Body of pancreas (tissue), 4 donors: ENCODE measurements around the gene SIGLEC12. TPM values are rescaled to one million over a fixed set of nuclear protein-coding genes. Genes with fewer than 3 reads are reported as not detected.

Experiments
- ATAC-seq: fragments of 150-250 bp; one replicate; pipeline ENCODE4 v1.9.1; 2016
- DNase-seq, 4 donors: peaks; one replicate each; pipeline ENCODE4 v3.0.0-alpha.2; 2019
- H3K27ac ChIP-seq, 4 donors: fragments of 200-600 bp; sonication (generic); 1 replicate in 3 of 4; 2 replicates in 1 of 4; pipeline versions ENCODE4 v1.5.1 to v1.6.1; 2016 to 2019; ENCODE audit warnings: mild to moderate bottlenecking in 1 of 4, mixed read lengths in 1 of 4, moderate library complexity in 1 of 4
- H3K27me3 ChIP-seq, 2 donors: fragments of 200-600 bp; sonication (generic); one replicate each; pipeline ENCODE4 v1.6.0; 2016; ENCODE audit warnings: mild to moderate bottlenecking in 1 of 2
- H3K36me3 ChIP-seq, 2 donors: fragments of 200-600 bp; sonication (generic); replicated peaks in 1 of 2; 2 replicates each; pipeline ENCODE4 v1.5.1; 2016; ENCODE audit warnings: low read depth in 2 of 2; ENCODE audit not compliant: insufficient read depth in 1 of 2
- H3K4me1 ChIP-seq: fragments of 200-600 bp; sonication (generic); one replicate; pipeline ENCODE4 v1.6.0; 2016
- H3K4me3 ChIP-seq, 2 donors: fragments of 200-600 bp; sonication (generic); 1 replicate in 1 of 2; 2 replicates in 1 of 2; pipeline ENCODE4 v1.5.1; 2016 to 2019
- H3K9me3 ChIP-seq, 3 donors: fragments of 200-600 bp; sonication (generic); 1 replicate in 2 of 3; 2 replicates in 1 of 3; pipeline ENCODE4 v1.5.1; 2016
- POLR2A ChIP-seq, 3 donors: fragments of 450-650 bp; IDR thresholded peaks; one replicate each; pipeline ENCODE4 v1.6.1; 2016; ENCODE audit warnings: antibody characterized with exemption in 3 of 3, mild to moderate bottlenecking in 2 of 3
- WGBS, 2 donors: methylation state at CpG; one replicate each; pipeline ENCODE4 v1.1.5; 2017; 5-methylcytosine and 5-hydroxymethylcytosine counted together
- intact Hi-C: fragments of 100-400 bp; cut with DNase I; formaldehyde crosslinking; loops from one replicate; pipeline ENCODE4 v1.15.1; 2023
- total RNA-seq, 2 donors: library from RNA; depleted of rRNA; stranded (reverse); fragments of >200 nt; gene quantifications; one replicate each; pipeline ENCODE4 v1.1.0, GENCODE V29; 2016
- TF ChIP-seq, protein P1 (sequence below), 7 experiments: fragments of 450-650 bp in 4 of 7; fragments of 200-600 bp in 3 of 7; sonication (generic) in 3 of 7; IDR thresholded peaks; one replicate each; pipeline ENCODE4 v1.5.1; 2016 to 2019; ENCODE audit warnings: antibody characterized with exemption in 7 of 7

SIGLEC12 gene
- total RNA-seq, 2 donors from 2014 or later = not detected

DNA sequence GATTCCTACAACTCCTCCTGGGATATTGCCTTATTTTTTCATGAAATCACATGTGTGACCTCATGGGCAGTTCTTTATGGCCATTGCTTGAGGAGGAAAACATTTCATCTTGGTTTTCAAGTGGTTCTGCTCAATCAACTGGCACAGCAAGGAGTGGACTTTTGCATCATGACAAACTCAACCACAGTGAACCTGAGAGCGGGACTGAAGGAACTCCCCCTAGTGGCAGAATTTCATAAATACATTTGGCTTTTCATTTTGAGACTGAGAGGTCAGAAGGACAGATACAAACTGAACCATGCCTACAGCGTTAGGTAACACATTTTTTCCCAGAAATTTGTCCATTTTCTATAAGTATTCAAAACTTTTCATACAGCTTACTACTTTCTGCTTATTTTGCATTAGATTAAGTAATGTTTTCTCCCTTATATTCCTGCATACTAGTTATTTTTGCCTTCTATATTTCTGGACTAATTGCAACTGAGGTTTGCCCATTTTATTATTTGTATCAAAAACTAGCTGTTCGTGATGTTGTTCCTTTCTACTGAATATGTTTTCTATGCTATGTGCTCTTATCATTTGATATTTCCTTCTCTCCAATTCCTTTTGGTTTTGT lies 13.4 kb upstream of the SIGLEC12 start:
- ATAC-seq (no peak), DNase-seq (peak in 1 of 4 donors; percentile 19)
- Histone ChIP-seq H3K36me3 (no peaks in the 10 kb centered on the region), H3K4me3 (no peak overlapping the region), H3K27me3 (no peaks in the 10 kb centered on the region), H3K4me1 (no peaks in the 10 kb centered on the region), H3K27ac (no peak overlapping the region), H3K9me3 (no peaks in the 10 kb centered on the region)
- WGBS, 2 donors = 13 to 15% methylated on average over 3 of the region's 3 CpGs
- intact Hi-C loops = no loop called here
- no peak for TF ChIP-seq POLR2A (IDR thresholded peaks at IDR 0.05)
- TF ChIP-seq, protein P1, sequence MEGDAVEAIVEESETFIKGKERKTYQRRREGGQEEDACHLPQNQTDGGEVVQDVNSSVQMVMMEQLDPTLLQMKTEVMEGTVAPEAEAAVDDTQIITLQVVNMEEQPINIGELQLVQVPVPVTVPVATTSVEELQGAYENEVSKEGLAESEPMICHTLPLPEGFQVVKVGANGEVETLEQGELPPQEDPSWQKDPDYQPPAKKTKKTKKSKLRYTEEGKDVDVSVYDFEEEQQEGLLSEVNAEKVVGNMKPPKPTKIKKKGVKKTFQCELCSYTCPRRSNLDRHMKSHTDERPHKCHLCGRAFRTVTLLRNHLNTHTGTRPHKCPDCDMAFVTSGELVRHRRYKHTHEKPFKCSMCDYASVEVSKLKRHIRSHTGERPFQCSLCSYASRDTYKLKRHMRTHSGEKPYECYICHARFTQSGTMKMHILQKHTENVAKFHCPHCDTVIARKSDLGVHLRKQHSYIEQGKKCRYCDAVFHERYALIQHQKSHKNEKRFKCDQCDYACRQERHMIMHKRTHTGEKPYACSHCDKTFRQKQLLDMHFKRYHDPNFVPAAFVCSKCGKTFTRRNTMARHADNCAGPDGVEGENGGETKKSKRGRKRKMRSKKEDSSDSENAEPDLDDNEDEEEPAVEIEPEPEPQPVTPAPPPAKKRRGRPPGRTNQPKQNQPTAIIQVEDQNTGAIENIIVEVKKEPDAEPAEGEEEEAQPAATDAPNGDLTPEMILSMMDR (IDR thresholded peaks at IDR 0.05) = peak; percentile 51 to 77 (median 61)

DNA sequence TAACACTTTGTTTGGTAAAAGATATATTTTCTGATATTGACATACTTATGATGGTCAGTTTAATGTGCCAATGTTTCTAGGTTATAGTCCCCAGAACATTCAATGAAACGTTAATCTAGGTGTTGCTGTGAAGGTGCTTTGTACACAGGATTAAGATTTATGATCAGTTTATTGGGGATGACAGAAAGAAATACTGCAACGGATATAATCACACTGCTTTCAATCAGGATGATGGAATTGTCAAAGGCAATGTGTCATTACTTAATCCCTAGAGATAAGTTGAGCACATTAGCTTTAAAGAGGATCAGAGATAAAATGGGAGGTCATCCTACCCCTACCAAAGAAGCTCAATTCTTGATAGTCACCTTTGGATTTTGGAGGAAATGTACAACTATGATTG lies 12.4 kb upstream of the SIGLEC12 start:
- no peaks in the 10 kb centered on the region for H3K9me3 ChIP-seq
- no peak overlapping the region for H3K27ac ChIP-seq
- ATAC-seq (no peak), DNase-seq (no peak)
- 23 to 25% methylated on average over 2 of the region's 2 CpGs for WGBS, 2 donors
- H3K36me3 ChIP-seq = no peaks in the 10 kb centered on the region
- H3K4me3 ChIP-seq = no peak overlapping the region
- no peaks in the 10 kb centered on the region for H3K27me3 ChIP-seq
- H3K4me1 ChIP-seq = no peaks in the 10 kb centered on the region
- intact Hi-C loops = no loop called here
- TF ChIP-seq POLR2A (IDR thresholded peaks at IDR 0.05) = no peak
- TF ChIP-seq, protein P1 (IDR thresholded peaks at IDR 0.05) = no peak

DNA sequence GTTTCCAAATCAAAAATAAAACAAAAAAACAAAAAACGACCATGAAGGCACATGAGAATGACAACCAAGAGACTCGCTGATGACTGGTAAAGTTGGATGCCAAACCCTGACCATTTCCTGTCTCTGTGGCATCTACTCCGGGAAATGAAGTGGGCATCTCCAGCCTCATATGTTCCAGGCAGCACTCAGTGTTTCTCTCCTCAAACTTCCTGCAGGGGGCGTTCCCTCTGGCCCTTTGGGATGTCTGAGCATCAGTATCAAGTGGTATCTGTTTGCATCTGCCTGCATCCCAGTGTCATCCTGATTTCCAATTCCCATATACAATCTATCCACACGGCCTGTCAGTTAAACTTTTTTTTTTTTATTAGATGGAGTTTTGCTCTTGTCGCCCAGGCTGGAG lies 9.8 kb upstream of the SIGLEC12 start:
- TF ChIP-seq POLR2A (IDR thresholded peaks at IDR 0.05) = no peak
- TF ChIP-seq, protein P1 (IDR thresholded peaks at IDR 0.05) = no peak
- WGBS, 2 donors = 9% methylated on average over 6 of the region's 6 CpGs
- DNase-seq (no peak), ATAC-seq (no peak)
- H3K27ac ChIP-seq = no peak overlapping the region
- H3K36me3 ChIP-seq = no peaks in the 10 kb centered on the region
- no peaks in the 10 kb centered on the region for H3K27me3 ChIP-seq
- no peaks in the 10 kb centered on the region for H3K9me3 ChIP-seq
- H3K4me3 ChIP-seq = no peak overlapping the region
- intact Hi-C loops = no loop called here
- H3K4me1 ChIP-seq = no peaks in the 10 kb centered on the region

DNA sequence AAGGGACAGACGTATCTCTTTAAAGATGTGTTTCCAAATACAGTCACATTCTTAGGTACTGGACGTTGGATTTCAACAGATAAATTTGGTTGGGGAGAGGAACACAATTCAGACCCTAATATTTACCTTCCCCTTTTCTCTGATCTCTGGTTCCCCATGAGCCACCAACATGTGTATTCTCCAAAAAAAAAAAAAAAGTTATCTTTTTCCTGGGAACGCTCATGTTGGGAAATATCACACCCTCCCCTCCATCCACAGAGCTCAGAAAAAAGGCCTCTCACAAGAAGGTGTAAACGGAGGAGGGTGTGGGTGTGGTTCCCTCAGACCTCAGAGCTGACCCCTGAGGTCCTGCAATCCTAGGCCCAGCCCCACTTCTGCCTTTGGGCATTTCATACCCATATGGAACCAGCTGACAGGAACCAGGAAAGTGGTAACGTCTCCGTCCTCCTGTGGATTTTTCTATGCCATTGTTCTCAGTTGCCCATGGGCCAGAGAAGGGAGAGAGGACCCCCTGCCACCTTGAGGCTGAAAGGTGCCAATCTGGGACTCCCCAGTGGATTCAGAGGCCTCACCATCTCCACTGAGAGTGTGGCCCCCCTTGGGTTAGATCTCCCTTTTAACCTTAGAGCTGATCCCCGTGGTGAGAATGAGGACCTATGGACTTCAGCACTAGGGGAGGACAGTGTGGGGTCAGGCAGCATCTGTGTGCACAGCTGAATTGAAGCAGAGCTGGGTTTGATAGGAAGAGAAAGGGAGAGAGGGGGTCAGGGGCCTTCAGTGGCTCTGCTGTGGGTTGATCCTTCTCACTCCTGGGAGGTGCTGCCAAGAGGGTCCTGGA lies 8.4 kb upstream of the SIGLEC12 start:
- intact Hi-C loops = no loop called here
- WGBS, 2 donors = 26 to 41% methylated on average over 7 of the region's 7 CpGs
- Histone ChIP-seq H3K36me3 (no peaks in the 10 kb centered on the region), H3K9me3 (no peaks in the 10 kb centered on the region), H3K4me3 (no peak overlapping the region), H3K4me1 (no peaks in the 10 kb centered on the region), H3K27me3 (no peaks in the 10 kb centered on the region), H3K27ac (no peak overlapping the region)
- DNase-seq = no peak
- TF ChIP-seq, protein P1 (IDR thresholded peaks at IDR 0.05) = no peak
- no peak for TF ChIP-seq POLR2A (IDR thresholded peaks at IDR 0.05)
- ATAC-seq = no peak
